Measurements from ENCODE around the gene DIDO1. TPM values are rescaled to one million over a fixed set of nuclear protein-coding genes. Genes with fewer than 3 reads are reported as not detected.

DIDO1 gene
- polyA plus RNA-seq (ENCODE audit: low read depth in 6 of 6) = 10 to 100 TPM; 24.3 to 39.9 (median 28.3) TPM

GRCh38 chr20:62926229-62927127 is at the start of gene DIDO1:
TSS of gene DIDO1 (minus strand) at chr20:62926505.
- no peaks in the 10 kb centered on the region for H3K9me3 Mint-ChIP-seq
- H3K4me3 Mint-ChIP-seq = peak within 1 kb of the TSS; percentile 86 to 98 (median 94)
- DNase-seq (peak; percentile 92), ATAC-seq (ENCODE audit: low read depth in 2 of 2) (peak; percentile 84 to 87)
- peak within 1 kb of the TSS; percentile 94 to 97 (median 96) for H3K27ac Mint-ChIP-seq
- no peaks in the 10 kb centered on the region for H3K36me3 Mint-ChIP-seq
- H3K4me1 Mint-ChIP-seq = peaks cover 43 to 79% (median 67%) of the 10 kb centered on the region in 3 donors
- no peaks in the 10 kb centered on the region for H3K27me3 Mint-ChIP-seq

DNA sequence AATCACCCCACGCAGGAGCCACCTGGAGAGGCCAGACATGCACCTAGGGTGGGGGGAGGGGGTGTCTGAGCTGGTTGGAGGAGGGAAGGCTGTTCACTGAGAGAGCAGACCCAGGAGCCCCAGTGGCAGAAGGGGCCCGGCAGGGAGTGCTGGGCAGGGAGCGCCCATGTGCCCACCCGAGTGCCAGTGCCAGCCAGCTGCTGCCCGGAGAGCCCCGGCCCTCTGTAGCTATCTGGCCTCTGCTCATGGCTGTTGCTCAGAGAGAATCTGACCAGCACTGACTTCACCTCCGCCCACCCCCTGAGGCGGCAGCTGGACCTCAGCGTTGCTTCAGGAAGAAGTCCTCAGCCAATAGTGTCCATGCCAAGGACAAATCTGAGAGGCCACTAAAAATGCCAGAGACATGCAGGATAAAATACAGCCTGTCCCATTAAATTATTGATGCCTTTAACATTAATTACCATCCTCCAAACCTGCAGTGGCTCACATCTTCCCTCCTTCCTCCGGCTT is 49.0 kb upstream of the DIDO1 start:
- no peak overlapping the region for H3K4me3 Mint-ChIP-seq
- H3K27ac Mint-ChIP-seq = peak overlapping the region in 2 of 6 donors; percentile 47 to 54
- no peak for DNase-seq
- peaks cover 41 to 82% (median 53%) of the 10 kb centered on the region in 3 donors for H3K27me3 Mint-ChIP-seq
- peaks cover 31 to 57% (median 52%) of the 10 kb centered on the region in 3 donors for H3K4me1 Mint-ChIP-seq
- ATAC-seq (ENCODE audit: low read depth in 2 of 2) = no peak
- H3K9me3 Mint-ChIP-seq = no peaks in the 10 kb centered on the region
- no peaks in the 10 kb centered on the region for H3K36me3 Mint-ChIP-seq

DNA sequence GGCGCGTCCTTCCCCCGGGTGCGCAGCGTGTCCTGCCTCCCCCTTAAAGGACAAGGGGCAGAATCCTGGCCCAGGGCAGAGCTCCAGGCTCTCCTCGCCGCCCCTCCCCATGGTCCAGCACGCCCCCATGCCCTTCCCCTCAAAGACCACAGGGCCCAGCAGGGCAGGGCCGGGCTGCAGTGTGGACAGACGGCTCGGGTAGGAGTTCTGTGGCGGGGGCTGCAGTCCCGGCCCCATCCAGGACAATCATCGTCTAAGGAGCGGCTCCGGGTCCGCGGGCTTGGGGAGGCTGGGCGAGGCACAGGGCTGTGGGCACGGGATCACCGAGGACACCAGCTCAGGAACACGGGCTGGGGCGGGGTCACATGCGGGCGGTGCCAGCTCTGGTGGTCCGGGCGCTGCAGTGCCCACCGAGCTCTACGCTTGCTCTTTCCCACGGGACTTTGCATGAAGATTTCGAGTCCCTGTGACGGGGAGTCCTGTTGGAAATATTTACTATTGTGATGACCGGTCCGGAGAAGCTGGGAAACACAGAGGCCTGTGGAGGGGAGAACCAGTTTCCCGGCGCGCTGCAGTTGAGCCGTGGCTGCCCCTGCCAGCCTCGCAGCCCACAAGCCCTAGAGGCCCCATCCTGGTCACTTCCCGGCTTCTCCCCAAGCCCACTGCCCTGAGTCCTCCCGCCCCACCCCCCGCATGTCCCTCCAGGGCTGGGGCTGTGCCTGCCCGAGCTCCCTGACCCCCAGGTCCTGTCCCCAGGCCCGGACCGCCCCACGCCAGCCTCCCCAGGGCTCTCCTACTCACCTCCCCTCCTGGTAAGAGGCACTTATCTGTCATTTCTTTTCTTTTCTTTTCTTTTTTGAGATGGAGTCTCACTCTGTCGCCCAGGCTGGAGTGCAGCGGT is 46.8 kb upstream of the DIDO1 start:
- no peak for DNase-seq
- peak overlapping the region in 2 of 6 donors; percentile 2 to 73 for H3K27ac Mint-ChIP-seq
- peaks cover 26 to 39% (median 37%) of the 10 kb centered on the region in 3 donors for H3K4me1 Mint-ChIP-seq
- H3K36me3 Mint-ChIP-seq = no peaks in the 10 kb centered on the region
- H3K27me3 Mint-ChIP-seq = peaks cover 28 to 61% (median 45%) of the 10 kb centered on the region in 3 donors
- no peak for ATAC-seq (ENCODE audit: low read depth in 2 of 2)
- H3K4me3 Mint-ChIP-seq = peak overlapping the region in 6 of 8 donors; percentile 29 to 95 (median 84)
- no peaks in the 10 kb centered on the region for H3K9me3 Mint-ChIP-seq

GRCh38 chr20:62971950-62972844 is 45.9 kb upstream of the DIDO1 start:
- peak; percentile 96 for ATAC-seq (ENCODE audit: low read depth in 2 of 2)

DNA sequence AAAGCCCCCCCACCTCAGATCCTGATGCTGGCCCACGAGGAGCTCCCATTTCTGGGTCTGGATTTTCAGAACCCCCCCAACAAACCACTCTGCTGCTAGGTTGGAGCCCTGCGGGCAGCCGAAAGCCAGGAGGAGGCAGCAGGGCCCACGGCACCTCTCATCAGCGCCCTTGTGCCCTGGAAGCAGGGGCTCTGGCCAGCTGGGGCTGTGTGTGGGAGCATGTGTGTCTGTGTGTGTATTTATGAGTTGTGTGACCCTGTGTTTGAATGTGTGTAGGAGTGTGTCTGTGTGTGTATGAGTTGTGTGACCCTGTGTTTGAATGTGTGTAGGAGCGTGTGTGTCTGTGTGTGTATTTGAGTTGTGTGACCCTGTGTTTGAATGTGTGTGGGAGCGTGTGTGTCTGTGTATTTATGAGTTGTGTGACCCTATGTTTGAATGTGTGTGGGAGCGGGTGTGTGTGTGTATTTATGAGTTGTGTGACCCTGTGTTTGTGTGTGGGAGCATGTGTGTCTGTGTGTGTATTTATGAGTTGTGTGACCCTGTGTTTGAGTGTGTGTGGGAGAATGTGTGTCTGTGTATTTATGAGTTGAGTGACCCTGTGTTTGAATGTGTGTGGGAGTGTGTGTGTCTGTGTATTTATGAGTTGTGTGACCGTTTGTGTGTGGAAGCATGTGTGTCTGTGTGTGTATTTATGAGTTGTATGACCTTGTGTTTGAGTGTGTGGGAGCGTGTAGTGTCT is 45.1 kb upstream of the DIDO1 start:
- H3K36me3 Mint-ChIP-seq = no peaks in the 10 kb centered on the region
- H3K4me1 Mint-ChIP-seq = peaks cover 19 to 31% (median 22%) of the 10 kb centered on the region in 3 donors
- DNase-seq (no peak), ATAC-seq (ENCODE audit: low read depth in 2 of 2) (no peak)
- peak overlapping the region in 4 of 6 donors; percentile 2 to 94 (median 89) for H3K27ac Mint-ChIP-seq
- H3K9me3 Mint-ChIP-seq = no peaks in the 10 kb centered on the region
- peak overlapping the region in 6 of 8 donors; percentile 20 to 82 (median 76) for H3K4me3 Mint-ChIP-seq
- peaks cover 20 to 50% (median 44%) of the 10 kb centered on the region in 3 donors for H3K27me3 Mint-ChIP-seq

More at GRCh38 chr20:62971950-62972844, 45.9 kb upstream of the DIDO1 start:
- H3K9me3 Mint-ChIP-seq = no peaks in the 10 kb centered on the region
- H3K4me3 Mint-ChIP-seq = peak overlapping the region; percentile 78 to 95 (median 86)
- no peaks in the 10 kb centered on the region for H3K36me3 Mint-ChIP-seq
- peak overlapping the region in 4 of 6 donors; percentile 2 to 94 (median 89) for H3K27ac Mint-ChIP-seq
- H3K4me1 Mint-ChIP-seq = peaks cover 19 to 31% (median 28%) of the 10 kb centered on the region in 3 donors
- peak; percentile 79 for DNase-seq
- peaks cover 20 to 54% (median 45%) of the 10 kb centered on the region in 3 donors for H3K27me3 Mint-ChIP-seq

- Mint-ChIP-seq H3K4me1 (peaks cover 18 to 31% (median 19%) of the 10 kb centered on the region in 3 donors), H3K27me3 (peaks cover 20 to 41% (median 38%) of the 10 kb centered on the region in 3 donors), H3K27ac (no peak overlapping the region), H3K36me3 (no peaks in the 10 kb centered on the region), H3K4me3 (peak overlapping the region in 1 of 8 donors; percentile 40), H3K9me3 (no peaks in the 10 kb centered on the region)
- ATAC-seq (ENCODE audit: low read depth in 2 of 2) (no peak), DNase-seq (no peak)
Observed at GRCh38 chr20:62970307-62971210, 44.3 kb upstream of the DIDO1 start.

DNA sequence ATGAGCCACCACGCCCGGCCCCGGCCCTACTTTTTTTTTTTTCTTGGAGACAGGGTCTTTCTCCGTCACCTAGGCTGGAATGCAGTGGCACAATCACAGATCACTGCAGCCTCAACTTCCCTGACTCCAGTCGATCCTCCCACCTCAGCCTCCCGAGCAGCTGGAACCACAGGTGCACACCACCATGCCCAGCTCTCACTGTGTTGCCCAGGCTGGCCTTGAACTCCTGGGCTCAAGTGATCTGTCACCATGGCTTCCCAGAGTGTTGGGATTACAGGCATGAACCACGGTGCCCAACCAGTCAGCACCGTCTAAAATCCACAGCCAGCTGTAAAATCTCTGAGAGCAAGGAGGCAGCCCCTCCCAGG is 43.6 kb upstream of the DIDO1 start:
- Mint-ChIP-seq H3K4me3 (no peak overlapping the region), H3K27ac (no peak overlapping the region)
- no peak for ATAC-seq (ENCODE audit: low read depth in 2 of 2)

DNA sequence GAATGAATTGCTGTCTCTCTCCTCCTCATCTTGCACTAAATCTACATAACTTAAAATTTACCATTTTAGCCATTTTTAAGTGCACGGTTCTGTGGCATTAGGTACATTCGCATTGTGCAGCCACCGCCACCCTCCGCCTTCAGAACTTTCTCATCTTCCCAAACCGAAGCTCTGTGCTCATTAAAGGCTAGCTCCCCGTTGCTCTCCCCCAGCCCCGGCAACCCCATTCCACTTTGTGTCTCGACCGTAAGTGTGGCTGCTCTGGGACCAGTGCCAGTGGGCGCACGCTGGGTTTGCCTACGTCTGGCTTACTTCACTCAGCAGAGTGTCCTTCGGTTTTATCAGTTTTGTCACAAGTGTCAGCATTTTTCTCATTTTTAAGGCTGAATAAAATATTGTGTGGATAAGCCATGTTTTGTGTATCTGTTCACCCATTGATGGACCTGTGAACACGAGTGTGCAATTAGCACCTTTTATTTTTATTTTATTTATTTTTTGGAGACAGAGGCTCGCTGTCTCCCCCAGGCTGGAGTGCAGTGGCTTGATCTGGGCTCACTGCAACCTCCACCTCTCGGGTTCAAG is 43.0 kb upstream of the DIDO1 start:
- DNase-seq (no peak), ATAC-seq (ENCODE audit: low read depth in 2 of 2) (no peak)
- Mint-ChIP-seq H3K27me3 (peaks cover 17 to 33% (median 31%) of the 10 kb centered on the region in 3 donors), H3K36me3 (no peaks in the 10 kb centered on the region), H3K4me3 (no peak overlapping the region), H3K9me3 (no peaks in the 10 kb centered on the region), H3K4me1 (peaks cover 18 to 31% (median 19%) of the 10 kb centered on the region in 3 donors), H3K27ac (peak overlapping the region in 3 of 6 donors; percentile 27 to 89 (median 72))

More for the DNA sequence above, 43.6 kb upstream of the DIDO1 start:
- no peaks in the 10 kb centered on the region for H3K9me3 Mint-ChIP-seq
- H3K27me3 Mint-ChIP-seq = peaks cover 20 to 39% (median 38%) of the 10 kb centered on the region in 3 donors
- DNase-seq = no peak
- H3K36me3 Mint-ChIP-seq = no peaks in the 10 kb centered on the region
- peaks cover 18 to 31% (median 19%) of the 10 kb centered on the region in 3 donors for H3K4me1 Mint-ChIP-seq

DNA sequence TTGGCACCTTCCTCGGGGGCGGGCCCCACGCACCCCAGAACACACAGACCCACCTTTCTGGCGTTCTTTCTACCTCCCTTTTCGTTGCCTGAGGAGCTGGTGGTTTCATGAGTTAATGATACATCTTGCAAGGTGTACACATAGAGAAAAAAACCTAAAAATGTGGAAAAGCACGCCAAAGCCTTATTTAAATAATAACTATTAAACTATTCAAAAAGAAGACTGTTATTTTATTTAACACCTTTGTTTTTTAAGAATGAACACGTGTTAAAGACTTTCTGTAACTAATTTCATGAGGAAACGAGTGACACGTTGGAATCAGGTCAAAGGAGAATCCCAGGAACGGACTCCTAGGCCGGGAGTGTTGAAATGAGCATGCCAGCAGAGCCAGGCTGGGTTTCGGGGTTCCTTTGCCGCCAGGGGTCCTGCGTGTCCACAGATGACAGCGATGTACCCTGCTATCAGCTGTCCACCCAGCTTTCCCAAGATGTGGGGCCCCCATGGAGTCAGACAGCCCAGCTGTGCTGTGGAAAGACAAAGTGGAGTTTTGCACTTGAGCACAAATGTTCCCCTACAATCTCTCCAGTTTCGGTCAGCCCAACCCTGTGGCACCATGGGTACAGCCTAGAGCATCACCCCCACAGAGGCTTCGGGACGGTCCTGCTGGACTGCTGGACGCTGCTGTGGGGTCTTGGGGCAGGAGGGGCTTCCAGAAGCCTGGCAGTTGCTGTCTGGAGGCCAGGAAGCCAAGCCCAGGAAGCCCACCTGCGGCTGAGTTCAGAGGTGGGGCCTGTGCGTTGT is 42.3 kb upstream of the DIDO1 start:
- Mint-ChIP-seq H3K36me3 (no peaks in the 10 kb centered on the region), H3K27me3 (peaks cover 15 to 26% (median 24%) of the 10 kb centered on the region in 3 donors), H3K4me1 (peaks cover 16 to 24% (median 18%) of the 10 kb centered on the region in 3 donors), H3K4me3 (no peak overlapping the region), H3K27ac (no peak overlapping the region), H3K9me3 (no peaks in the 10 kb centered on the region)
- ATAC-seq (ENCODE audit: low read depth in 2 of 2) (no peak), DNase-seq (no peak)

All from naive B cell (primary cell).